GM12864 (cell line): Measurements from ENCODE around the gene ZNF385C.
A peak's percentile ranks its signal among the peaks of the same experiment; 100 is the strongest.

Experiments used
- DNase-seq: peaks from one replicate; pipeline ENCODE4 v3.0.0-alpha.2; 2011; ENCODE audit warnings: low read depth
- H3K4me3 ChIP-seq: 2 replicates; pipeline ENCODE4 v1.5.1; 2011; ENCODE audit warnings: mild to moderate bottlenecking, low read depth, low read length, control low read depth
- CTCF ChIP-seq: IDR thresholded peaks from 2 replicates; pipeline ENCODE4 v1.5.1; 2011; ENCODE audit warnings: low read depth, mild to moderate bottlenecking, moderate library complexity, low read length, control low read depth, inconsistent platforms; ENCODE audit errors: missing control alignments

The ZNF385C gene

GRCh38 chr17:42111265-42111636 lies 13.0 kb upstream of the ZNF385C start:
- H3K4me3 ChIP-seq = peak overlapping the region; percentile 53; the same call in 1 of the 2 replicates
- DNase-seq = no peak
- no peak for TF ChIP-seq CTCF

- H3K4me3 ChIP-seq = no peak overlapping the region
- TF ChIP-seq CTCF = no peak
- DNase-seq = no peak
Observed at GRCh38 chr17:42110301-42111264, 12.3 kb upstream of the ZNF385C start.

- no peak overlapping the region for H3K4me3 ChIP-seq
- TF ChIP-seq CTCF = no peak
- DNase-seq = no peak
Observed at GRCh38 chr17:42109086-42109485, 10.8 kb upstream of the ZNF385C start.

- no peak overlapping the region for H3K4me3 ChIP-seq
- no peak for DNase-seq
- no peak for TF ChIP-seq CTCF
Observed at GRCh38 chr17:42107597-42108576, 9.6 kb upstream of the ZNF385C start.

- DNase-seq = no peak
- H3K4me3 ChIP-seq = no peak overlapping the region
- no peak for TF ChIP-seq CTCF
Observed at GRCh38 chr17:42107124-42107523, 8.9 kb upstream of the ZNF385C start.

- no peak for TF ChIP-seq CTCF
- no peak for DNase-seq
- no peak overlapping the region for H3K4me3 ChIP-seq
Observed at GRCh38 chr17:42106009-42106408, 7.7 kb upstream of the ZNF385C start.
